ENCODE data around the gene PLD6. TPM values are rescaled to one million over a fixed set of nuclear protein-coding genes. Genes with fewer than 3 reads are reported as not detected.

Gene PLD6
- total RNA-seq, 1 donor from 2014 or later, result 2.3 TPM

DNA sequence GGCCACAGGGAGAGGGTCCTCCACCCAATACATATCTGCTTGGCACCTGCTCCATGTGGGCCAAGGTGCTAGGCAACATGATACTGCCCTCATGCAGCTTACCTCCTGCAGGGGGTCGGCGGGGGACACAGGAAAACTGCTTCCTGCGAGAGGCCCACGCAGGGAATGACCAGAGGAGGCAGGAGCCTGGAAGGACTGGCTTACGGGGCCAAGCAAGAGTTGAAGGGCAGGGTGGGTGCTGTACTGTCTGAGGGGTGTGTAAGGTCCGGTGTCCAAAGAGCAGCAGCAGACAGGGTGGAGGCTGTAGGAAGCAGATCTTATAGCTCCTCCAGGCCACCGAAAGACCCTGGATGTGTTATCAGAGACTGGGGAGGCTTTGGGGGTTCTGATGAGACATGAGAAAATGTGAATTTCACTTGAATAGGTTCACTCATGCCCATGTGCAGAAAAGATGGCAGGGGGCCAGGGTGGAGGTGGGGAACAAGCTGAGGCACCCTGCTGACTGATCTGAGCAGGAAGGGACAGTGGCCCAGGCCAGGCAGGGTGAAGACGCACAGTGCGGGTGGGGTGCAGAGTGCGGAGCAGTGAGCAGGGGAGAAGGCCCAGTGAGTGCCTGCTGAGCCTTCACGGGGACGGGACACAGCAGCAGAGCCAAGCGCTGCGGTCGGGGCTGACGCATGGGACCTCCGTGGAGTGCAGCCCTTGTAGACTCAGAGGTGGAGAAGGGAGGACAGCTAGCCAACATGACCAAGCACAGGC, 22.6 kb upstream of the PLD6 start:
- TF ChIP-seq, protein P1, sequence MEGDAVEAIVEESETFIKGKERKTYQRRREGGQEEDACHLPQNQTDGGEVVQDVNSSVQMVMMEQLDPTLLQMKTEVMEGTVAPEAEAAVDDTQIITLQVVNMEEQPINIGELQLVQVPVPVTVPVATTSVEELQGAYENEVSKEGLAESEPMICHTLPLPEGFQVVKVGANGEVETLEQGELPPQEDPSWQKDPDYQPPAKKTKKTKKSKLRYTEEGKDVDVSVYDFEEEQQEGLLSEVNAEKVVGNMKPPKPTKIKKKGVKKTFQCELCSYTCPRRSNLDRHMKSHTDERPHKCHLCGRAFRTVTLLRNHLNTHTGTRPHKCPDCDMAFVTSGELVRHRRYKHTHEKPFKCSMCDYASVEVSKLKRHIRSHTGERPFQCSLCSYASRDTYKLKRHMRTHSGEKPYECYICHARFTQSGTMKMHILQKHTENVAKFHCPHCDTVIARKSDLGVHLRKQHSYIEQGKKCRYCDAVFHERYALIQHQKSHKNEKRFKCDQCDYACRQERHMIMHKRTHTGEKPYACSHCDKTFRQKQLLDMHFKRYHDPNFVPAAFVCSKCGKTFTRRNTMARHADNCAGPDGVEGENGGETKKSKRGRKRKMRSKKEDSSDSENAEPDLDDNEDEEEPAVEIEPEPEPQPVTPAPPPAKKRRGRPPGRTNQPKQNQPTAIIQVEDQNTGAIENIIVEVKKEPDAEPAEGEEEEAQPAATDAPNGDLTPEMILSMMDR (IDR thresholded peaks at IDR 0.05; ENCODE audit: unreplicated experiment), result no peak
- Mint-ChIP-seq H3K4me1 (no peaks in the 10 kb centered on the region), H3K36me3 (peaks cover 30% of the 10 kb centered on the region), H3K27me3 (ENCODE audit: low read depth) (no peaks in the 10 kb centered on the region), H3K9me3 (no peaks in the 10 kb centered on the region), H3K27ac (no peak overlapping the region), H3K4me3 (no peak overlapping the region)
- DNase-seq (ENCODE audit: low spot score in 2 of 2, unreplicated experiment in 2 of 2), result no peak

DNA sequence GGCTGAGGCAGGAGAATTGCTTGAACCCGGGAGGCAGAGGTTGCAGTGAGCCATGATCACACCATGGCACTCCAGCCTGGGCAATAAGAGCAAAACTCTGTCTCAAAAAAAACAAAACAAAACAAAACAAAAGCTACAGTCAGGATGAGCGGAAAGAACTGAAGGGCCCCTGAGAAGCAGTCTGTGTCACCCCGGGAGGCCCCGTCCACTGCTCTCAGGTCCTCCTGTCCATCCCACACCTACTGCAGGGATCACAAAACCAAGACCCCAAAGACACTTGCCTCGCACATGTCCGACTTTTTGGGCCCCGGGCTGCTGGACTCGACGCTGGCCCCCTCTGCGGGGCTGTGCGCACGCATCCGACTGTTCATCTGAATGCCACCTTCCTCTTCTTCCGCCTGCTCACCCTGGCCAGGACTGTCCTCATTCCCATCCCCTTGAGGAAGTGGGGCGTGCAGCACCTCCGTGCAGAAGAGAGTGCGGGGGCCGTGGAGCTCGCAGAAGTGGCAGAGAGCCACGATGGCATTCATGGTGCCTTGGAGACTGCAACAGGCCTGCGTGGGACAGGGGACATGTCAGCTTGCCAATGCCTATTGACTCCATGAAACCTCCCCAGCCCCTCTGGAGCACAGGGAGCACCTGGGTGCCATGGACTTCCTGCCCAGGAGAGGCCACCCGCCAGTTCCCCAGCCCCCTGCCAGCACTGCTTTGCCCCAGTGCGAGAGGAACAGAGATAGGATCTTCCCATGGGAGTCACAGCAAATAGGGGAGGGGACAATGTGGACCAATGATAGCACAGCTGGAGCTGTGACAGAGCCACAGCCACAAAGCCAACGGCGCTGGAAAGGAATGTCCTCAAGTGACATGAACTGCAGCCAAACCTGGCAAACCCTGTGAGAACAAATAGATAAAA, 21.7 kb upstream of the PLD6 start:
- no peak overlapping the region for H3K4me3 Mint-ChIP-seq
- no peaks in the 10 kb centered on the region for H3K27me3 Mint-ChIP-seq (ENCODE audit: low read depth)
- no peaks in the 10 kb centered on the region for H3K4me1 Mint-ChIP-seq
- no peak overlapping the region for H3K27ac Mint-ChIP-seq
- H3K9me3 Mint-ChIP-seq, result no peaks in the 10 kb centered on the region
- H3K36me3 Mint-ChIP-seq, result peaks cover 34% of the 10 kb centered on the region
- TF ChIP-seq, protein P1 (IDR thresholded peaks at IDR 0.05; ENCODE audit: unreplicated experiment), result no peak
- no peak for DNase-seq (ENCODE audit: low spot score in 2 of 2, unreplicated experiment in 2 of 2)

GRCh38 chr17:17226451-17227265, 20.5 kb upstream of the PLD6 start:
- Mint-ChIP-seq H3K27ac (no peak overlapping the region), H3K36me3 (peaks cover 40% of the 10 kb centered on the region), H3K9me3 (no peaks in the 10 kb centered on the region), H3K4me3 (no peak overlapping the region), H3K27me3 (ENCODE audit: low read depth) (no peaks in the 10 kb centered on the region), H3K4me1 (no peaks in the 10 kb centered on the region)
- TF ChIP-seq, protein P1 (IDR thresholded peaks at IDR 0.05; ENCODE audit: unreplicated experiment), result no peak
- DNase-seq (ENCODE audit: low spot score in 2 of 2, unreplicated experiment in 2 of 2), result no peak

GRCh38 chr17:17225901-17226300, 19.8 kb upstream of the PLD6 start:
- Mint-ChIP-seq H3K4me3 (no peak overlapping the region), H3K9me3 (no peaks in the 10 kb centered on the region), H3K27me3 (ENCODE audit: low read depth) (no peaks in the 10 kb centered on the region), H3K27ac (no peak overlapping the region), H3K36me3 (peaks cover 40% of the 10 kb centered on the region), H3K4me1 (no peaks in the 10 kb centered on the region)
- TF ChIP-seq, protein P1 (IDR thresholded peaks at IDR 0.05; ENCODE audit: unreplicated experiment), result no peak
- DNase-seq (ENCODE audit: low spot score in 2 of 2, unreplicated experiment in 2 of 2), result no peak

- H3K27ac Mint-ChIP-seq, result no peak overlapping the region
- H3K4me3 Mint-ChIP-seq, result no peak overlapping the region
- H3K9me3 Mint-ChIP-seq, result no peaks in the 10 kb centered on the region
- TF ChIP-seq, protein P1 (IDR thresholded peaks at IDR 0.05; ENCODE audit: unreplicated experiment), result no peak
- H3K27me3 Mint-ChIP-seq (ENCODE audit: low read depth), result no peaks in the 10 kb centered on the region
- peaks cover 37% of the 10 kb centered on the region for H3K36me3 Mint-ChIP-seq
- H3K4me1 Mint-ChIP-seq, result no peaks in the 10 kb centered on the region
- DNase-seq (ENCODE audit: low spot score in 2 of 2, unreplicated experiment in 2 of 2), result no peak
These were observed 18.0 kb upstream of the PLD6 start for GRCh38 chr17:17224137-17224536.

All from mesothelial cell of epicardium (in vitro differentiated cells).